ENCODE data around the gene P2RY14. TPM values are rescaled to one million over a fixed set of nuclear protein-coding genes. Genes with fewer than 3 reads are reported as not detected.

Gene P2RY14
- total RNA-seq, 1 experiment from 2014 or later: not detected

DNA sequence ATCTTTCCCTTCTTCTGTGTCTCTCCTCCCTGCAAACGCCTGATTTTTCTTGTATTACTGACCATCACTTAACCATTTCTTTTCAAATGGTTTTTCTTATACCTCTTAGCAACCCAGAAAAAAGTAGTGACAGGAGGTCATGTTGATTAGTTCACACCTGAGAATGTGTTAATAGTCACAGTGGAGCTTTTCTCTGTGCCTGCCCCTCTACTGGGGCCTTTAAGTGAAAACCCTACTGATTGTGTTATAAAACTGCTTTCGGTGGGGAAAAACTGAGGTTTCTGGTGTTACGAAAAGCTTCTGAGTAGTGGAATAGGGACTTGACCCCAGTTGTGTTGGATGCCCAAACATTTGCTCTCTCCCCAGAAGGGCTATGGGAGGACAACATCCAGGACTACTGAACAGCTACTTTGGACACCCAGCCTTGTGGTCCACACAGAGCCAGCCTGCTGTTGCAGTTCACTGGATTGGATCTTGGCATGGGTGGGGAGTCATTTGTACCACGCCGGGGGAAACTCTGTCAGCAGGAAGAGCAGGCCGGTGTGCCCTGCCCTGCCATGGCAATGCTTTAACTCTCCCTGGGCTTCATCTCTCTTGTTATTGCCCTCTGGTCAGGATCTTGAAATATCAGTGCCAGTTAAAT is 27.9 kb upstream of the P2RY14 start:
- ChIA-PET POLR2A (no interaction called here), CTCF (interaction anchor here (0.7 to 2.0 kb wide), 5 partner anchors 8 to 138 kb away, joined by 3 to 7 read pairs (median 4); no protein-coding TSS in a partner anchor)
- DNase-seq (ENCODE audit: low spot score) (no peak), ATAC-seq (no peak)
- Mint-ChIP-seq H3K9me3 (no peaks in the 10 kb centered on the region), H3K36me3 (no peaks in the 10 kb centered on the region), H3K27ac (peak overlapping the region; percentile 43; the same call in 1 of the 2 replicates), H3K4me3 (no peak overlapping the region), H3K4me1 (peaks cover 48% of the 10 kb centered on the region), H3K27me3 (ENCODE audit: low read depth) (no peaks in the 10 kb centered on the region)
- TF ChIP-seq, protein P1, sequence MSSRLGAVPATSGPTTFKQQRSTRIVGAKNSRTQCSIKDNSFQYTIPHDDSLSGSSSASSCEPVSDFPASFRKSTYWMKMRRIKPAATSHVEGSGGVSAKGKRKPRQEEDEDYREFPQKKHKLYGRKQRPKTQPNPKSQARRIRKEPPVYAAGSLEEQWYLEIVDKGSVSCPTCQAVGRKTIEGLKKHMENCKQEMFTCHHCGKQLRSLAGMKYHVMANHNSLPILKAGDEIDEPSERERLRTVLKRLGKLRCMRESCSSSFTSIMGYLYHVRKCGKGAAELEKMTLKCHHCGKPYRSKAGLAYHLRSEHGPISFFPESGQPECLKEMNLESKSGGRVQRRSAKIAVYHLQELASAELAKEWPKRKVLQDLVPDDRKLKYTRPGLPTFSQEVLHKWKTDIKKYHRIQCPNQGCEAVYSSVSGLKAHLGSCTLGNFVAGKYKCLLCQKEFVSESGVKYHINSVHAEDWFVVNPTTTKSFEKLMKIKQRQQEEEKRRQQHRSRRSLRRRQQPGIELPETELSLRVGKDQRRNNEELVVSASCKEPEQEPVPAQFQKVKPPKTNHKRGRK (CRISPR knock-in tag; IDR thresholded peaks at IDR 0.05; ENCODE audit: borderline replicate concordance): no peak
- TF ChIP-seq, protein P2, sequence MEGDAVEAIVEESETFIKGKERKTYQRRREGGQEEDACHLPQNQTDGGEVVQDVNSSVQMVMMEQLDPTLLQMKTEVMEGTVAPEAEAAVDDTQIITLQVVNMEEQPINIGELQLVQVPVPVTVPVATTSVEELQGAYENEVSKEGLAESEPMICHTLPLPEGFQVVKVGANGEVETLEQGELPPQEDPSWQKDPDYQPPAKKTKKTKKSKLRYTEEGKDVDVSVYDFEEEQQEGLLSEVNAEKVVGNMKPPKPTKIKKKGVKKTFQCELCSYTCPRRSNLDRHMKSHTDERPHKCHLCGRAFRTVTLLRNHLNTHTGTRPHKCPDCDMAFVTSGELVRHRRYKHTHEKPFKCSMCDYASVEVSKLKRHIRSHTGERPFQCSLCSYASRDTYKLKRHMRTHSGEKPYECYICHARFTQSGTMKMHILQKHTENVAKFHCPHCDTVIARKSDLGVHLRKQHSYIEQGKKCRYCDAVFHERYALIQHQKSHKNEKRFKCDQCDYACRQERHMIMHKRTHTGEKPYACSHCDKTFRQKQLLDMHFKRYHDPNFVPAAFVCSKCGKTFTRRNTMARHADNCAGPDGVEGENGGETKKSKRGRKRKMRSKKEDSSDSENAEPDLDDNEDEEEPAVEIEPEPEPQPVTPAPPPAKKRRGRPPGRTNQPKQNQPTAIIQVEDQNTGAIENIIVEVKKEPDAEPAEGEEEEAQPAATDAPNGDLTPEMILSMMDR (IDR thresholded peaks at IDR 0.05): no peak

DNA sequence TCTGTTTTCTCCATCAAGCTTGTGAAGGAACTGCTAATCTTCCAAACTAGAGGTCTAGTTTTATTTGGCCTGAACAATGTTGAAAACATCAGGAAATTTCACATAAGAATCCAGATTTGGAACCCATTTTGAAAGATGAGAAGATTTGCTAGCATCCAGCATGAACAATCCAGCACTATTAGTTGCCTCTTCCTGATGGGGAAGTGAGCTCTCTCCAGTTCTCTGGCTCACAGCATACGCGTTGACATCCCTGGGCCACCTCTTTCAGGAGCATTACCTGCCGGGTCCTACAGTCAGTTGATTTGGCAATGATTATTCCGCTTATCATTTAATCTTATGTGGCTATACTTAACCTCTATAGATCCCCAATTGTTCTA is 27.4 kb upstream of the P2RY14 start:
- ChIA-PET CTCF (interaction anchor here (0.7 to 1.9 kb wide), 5 partner anchors 9 to 138 kb away, joined by 3 to 5 read pairs (median 4); no protein-coding TSS in a partner anchor), POLR2A (no interaction called here)
- H3K27ac Mint-ChIP-seq: no peak overlapping the region; the same call in 1 of the 2 replicates
- DNase-seq (ENCODE audit: low spot score): no peak
- no peak for TF ChIP-seq GRHL2 (CRISPR knock-in tag; IDR thresholded peaks at IDR 0.05; ENCODE audit: insufficient replicate concordance, severe bottlenecking)
- TF ChIP-seq, protein P3, sequence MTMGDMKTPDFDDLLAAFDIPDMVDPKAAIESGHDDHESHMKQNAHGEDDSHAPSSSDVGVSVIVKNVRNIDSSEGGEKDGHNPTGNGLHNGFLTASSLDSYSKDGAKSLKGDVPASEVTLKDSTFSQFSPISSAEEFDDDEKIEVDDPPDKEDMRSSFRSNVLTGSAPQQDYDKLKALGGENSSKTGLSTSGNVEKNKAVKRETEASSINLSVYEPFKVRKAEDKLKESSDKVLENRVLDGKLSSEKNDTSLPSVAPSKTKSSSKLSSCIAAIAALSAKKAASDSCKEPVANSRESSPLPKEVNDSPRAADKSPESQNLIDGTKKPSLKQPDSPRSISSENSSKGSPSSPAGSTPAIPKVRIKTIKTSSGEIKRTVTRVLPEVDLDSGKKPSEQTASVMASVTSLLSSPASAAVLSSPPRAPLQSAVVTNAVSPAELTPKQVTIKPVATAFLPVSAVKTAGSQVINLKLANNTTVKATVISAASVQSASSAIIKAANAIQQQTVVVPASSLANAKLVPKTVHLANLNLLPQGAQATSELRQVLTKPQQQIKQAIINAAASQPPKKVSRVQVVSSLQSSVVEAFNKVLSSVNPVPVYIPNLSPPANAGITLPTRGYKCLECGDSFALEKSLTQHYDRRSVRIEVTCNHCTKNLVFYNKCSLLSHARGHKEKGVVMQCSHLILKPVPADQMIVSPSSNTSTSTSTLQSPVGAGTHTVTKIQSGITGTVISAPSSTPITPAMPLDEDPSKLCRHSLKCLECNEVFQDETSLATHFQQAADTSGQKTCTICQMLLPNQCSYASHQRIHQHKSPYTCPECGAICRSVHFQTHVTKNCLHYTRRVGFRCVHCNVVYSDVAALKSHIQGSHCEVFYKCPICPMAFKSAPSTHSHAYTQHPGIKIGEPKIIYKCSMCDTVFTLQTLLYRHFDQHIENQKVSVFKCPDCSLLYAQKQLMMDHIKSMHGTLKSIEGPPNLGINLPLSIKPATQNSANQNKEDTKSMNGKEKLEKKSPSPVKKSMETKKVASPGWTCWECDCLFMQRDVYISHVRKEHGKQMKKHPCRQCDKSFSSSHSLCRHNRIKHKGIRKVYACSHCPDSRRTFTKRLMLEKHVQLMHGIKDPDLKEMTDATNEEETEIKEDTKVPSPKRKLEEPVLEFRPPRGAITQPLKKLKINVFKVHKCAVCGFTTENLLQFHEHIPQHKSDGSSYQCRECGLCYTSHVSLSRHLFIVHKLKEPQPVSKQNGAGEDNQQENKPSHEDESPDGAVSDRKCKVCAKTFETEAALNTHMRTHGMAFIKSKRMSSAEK (CRISPR knock-in tag; IDR thresholded peaks at IDR 0.05; ENCODE audit: borderline replicate concordance): no peak
- peaks cover 48% of the 10 kb centered on the region for H3K4me1 Mint-ChIP-seq
- no peaks in the 10 kb centered on the region for H3K36me3 Mint-ChIP-seq
- no peaks in the 10 kb centered on the region for H3K9me3 Mint-ChIP-seq
- ATAC-seq: no peak
- no peaks in the 10 kb centered on the region for H3K27me3 Mint-ChIP-seq (ENCODE audit: low read depth)
- no peak overlapping the region for H3K4me3 Mint-ChIP-seq

DNA sequence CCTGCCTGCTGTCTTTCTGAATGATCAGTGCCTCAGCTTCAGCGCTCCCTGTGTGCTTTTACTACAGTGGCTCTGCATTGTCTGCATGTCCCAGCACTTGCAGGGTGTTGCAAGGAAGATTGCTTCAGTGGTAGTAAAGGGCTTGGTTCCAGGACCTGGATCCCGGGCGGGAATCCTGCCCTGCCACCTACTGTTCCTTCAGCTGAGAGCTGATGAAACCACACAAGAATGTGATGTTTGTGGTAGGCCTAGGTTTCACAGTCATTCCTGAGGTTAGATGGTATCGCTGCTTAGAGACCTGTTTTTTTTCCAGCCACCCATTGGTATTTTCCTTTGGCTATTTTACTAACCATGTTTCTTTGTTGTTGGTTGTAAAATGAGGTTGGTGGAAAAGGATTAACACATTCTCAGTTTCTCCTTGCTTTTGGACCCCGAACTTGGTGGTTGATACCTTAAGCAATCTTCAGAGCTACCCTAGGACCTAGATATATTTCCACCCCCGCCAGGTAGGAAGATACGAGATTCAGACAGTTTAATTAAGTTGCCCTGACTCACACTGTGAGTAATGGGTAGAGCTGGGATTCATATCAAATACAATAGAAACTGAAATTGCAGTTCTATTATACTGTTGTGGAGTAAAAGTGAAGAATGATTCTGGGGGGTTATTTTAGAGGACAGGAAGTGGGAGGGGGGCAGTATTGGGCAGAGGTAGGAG is 26.9 kb upstream of the P2RY14 start:
- H3K36me3 Mint-ChIP-seq: no peaks in the 10 kb centered on the region
- peak; percentile 94 for ATAC-seq
- no peak overlapping the region for H3K4me3 Mint-ChIP-seq
- peak; percentile 76 for DNase-seq (ENCODE audit: low spot score)
- H3K27me3 Mint-ChIP-seq (ENCODE audit: low read depth): no peaks in the 10 kb centered on the region
- H3K4me1 Mint-ChIP-seq: peaks cover 48% of the 10 kb centered on the region
- no peaks in the 10 kb centered on the region for H3K9me3 Mint-ChIP-seq
- ChIA-PET CTCF (interaction anchor here (0.7 to 1.9 kb wide), 5 partner anchors 22 to 137 kb away, joined by 3 to 5 read pairs (median 4); no protein-coding TSS in a partner anchor), POLR2A (interaction anchor here (1.1 kb wide), 1 partner anchor 152 kb away, joined by 3 read pairs; no protein-coding TSS in a partner anchor)
- peak overlapping the region; percentile 90 for H3K27ac Mint-ChIP-seq
- TF ChIP-seq GTF2I (CRISPR knock-in tag; conservative IDR thresholded peaks at IDR 0.05) (no peak), GABPB1 (CRISPR knock-in tag; IDR thresholded peaks at IDR 0.05) (peak; percentile 87), MXD4 (CRISPR knock-in tag; IDR thresholded peaks at IDR 0.05; ENCODE audit: borderline replicate concordance) (no peak), CREB1 (CRISPR knock-in tag; IDR thresholded peaks at IDR 0.05) (no peak), CBFB (CRISPR knock-in tag; IDR thresholded peaks at IDR 0.05; ENCODE audit: low read depth) (no peak), ZNF317 (CRISPR knock-in tag; IDR thresholded peaks at IDR 0.05; ENCODE audit: borderline replicate concordance, low read depth) (no peak)
- TF ChIP-seq, protein P4, sequence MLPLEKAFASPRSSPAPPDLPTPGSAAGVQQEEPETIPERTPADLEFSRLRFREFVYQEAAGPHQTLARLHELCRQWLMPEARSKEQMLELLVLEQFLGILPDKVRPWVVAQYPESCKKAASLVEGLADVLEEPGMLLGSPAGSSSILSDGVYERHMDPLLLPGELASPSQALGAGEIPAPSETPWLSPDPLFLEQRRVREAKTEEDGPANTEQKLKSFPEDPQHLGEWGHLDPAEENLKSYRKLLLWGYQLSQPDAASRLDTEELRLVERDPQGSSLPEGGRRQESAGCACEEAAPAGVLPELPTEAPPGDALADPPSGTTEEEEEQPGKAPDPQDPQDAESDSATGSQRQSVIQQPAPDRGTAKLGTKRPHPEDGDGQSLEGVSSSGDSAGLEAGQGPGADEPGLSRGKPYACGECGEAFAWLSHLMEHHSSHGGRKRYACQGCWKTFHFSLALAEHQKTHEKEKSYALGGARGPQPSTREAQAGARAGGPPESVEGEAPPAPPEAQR (CRISPR knock-in tag; IDR thresholded peaks at IDR 0.05): no peak
- TF ChIP-seq, protein P5, sequence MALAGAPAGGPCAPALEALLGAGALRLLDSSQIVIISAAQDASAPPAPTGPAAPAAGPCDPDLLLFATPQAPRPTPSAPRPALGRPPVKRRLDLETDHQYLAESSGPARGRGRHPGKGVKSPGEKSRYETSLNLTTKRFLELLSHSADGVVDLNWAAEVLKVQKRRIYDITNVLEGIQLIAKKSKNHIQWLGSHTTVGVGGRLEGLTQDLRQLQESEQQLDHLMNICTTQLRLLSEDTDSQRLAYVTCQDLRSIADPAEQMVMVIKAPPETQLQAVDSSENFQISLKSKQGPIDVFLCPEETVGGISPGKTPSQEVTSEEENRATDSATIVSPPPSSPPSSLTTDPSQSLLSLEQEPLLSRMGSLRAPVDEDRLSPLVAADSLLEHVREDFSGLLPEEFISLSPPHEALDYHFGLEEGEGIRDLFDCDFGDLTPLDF (CRISPR knock-in tag; IDR thresholded peaks at IDR 0.05): no peak
- TF ChIP-seq, protein P6, sequence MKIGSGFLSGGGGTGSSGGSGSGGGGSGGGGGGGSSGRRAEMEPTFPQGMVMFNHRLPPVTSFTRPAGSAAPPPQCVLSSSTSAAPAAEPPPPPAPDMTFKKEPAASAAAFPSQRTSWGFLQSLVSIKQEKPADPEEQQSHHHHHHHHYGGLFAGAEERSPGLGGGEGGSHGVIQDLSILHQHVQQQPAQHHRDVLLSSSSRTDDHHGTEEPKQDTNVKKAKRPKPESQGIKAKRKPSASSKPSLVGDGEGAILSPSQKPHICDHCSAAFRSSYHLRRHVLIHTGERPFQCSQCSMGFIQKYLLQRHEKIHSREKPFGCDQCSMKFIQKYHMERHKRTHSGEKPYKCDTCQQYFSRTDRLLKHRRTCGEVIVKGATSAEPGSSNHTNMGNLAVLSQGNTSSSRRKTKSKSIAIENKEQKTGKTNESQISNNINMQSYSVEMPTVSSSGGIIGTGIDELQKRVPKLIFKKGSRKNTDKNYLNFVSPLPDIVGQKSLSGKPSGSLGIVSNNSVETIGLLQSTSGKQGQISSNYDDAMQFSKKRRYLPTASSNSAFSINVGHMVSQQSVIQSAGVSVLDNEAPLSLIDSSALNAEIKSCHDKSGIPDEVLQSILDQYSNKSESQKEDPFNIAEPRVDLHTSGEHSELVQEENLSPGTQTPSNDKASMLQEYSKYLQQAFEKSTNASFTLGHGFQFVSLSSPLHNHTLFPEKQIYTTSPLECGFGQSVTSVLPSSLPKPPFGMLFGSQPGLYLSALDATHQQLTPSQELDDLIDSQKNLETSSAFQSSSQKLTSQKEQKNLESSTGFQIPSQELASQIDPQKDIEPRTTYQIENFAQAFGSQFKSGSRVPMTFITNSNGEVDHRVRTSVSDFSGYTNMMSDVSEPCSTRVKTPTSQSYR (CRISPR knock-in tag; IDR thresholded peaks at IDR 0.05): no peak
